HEK293 (cell line): Measurements from ENCODE around the gene SRRM2.
A peak's percentile ranks its signal among the peaks of the same experiment; 100 is the strongest.

ENCODE experiments used
- EGR2 ChIP-seq: fragments of 450-650 bp; formaldehyde crosslinking; IDR thresholded peaks from 2 replicates; pipeline ENCODE4 v1.5.1; 2016; ENCODE audit warnings: low read depth, missing biosample characterization, missing genetic modification characterization
- GLI4 ChIP-seq: fragments of 450-650 bp; formaldehyde crosslinking; IDR thresholded peaks from 2 replicates; pipeline ENCODE4 v1.5.1; 2016; ENCODE audit warnings: missing biosample characterization, missing genetic modification characterization
- HOXD13 ChIP-seq: sonication (generic); formaldehyde crosslinking; IDR thresholded peaks from 2 replicates; pipeline ENCODE4 v1.8.0; 2022; ENCODE audit warnings: missing genetic modification reagents, borderline replicate concordance
- KLF1 ChIP-seq: fragments of 450-650 bp; formaldehyde crosslinking; IDR thresholded peaks from 2 replicates; pipeline ENCODE4 v1.5.1; 2016; ENCODE audit warnings: missing biosample characterization, missing genetic modification characterization
- MYNN ChIP-seq: fragments of 450-650 bp; formaldehyde crosslinking; IDR thresholded peaks from 2 replicates; pipeline ENCODE4 v1.5.1; 2016; ENCODE audit warnings: missing biosample characterization, missing genetic modification characterization, borderline replicate concordance
- ZBTB8A ChIP-seq: fragments of 450-650 bp; formaldehyde crosslinking; IDR thresholded peaks from 2 replicates; pipeline ENCODE4 v1.5.1; 2016; ENCODE audit warnings: missing biosample characterization, missing genetic modification characterization
- ZFP3 ChIP-seq: fragments of 450-650 bp; formaldehyde crosslinking; IDR thresholded peaks from 2 replicates; pipeline ENCODE4 v1.5.1; 2016; ENCODE audit warnings: low read depth, missing biosample characterization, missing genetic modification characterization
- ZNF133 ChIP-seq: fragments of 450-650 bp; formaldehyde crosslinking; IDR thresholded peaks from 2 replicates; pipeline ENCODE4 v1.5.1; 2016; ENCODE audit warnings: missing biosample characterization, missing genetic modification characterization
- ZNF140 ChIP-seq: fragments of 450-650 bp; formaldehyde crosslinking; IDR thresholded peaks from 2 replicates; pipeline ENCODE4 v1.5.1; 2016; ENCODE audit warnings: missing biosample characterization, missing genetic modification characterization
- ZNF174 ChIP-seq: fragments of 450-650 bp; formaldehyde crosslinking; IDR thresholded peaks from 2 replicates; pipeline ENCODE4 v1.5.0; 2017; ENCODE audit warnings: missing biosample characterization, mild to moderate bottlenecking, missing genetic modification characterization
- ZNF214 ChIP-seq: fragments of 450-650 bp; formaldehyde crosslinking; IDR thresholded peaks from 2 replicates; pipeline ENCODE4 v1.5.1; 2017; ENCODE audit warnings: missing biosample characterization, mild to moderate bottlenecking, missing genetic modification characterization, borderline replicate concordance
- ZNF266 ChIP-seq: fragments of 450-650 bp; formaldehyde crosslinking; IDR thresholded peaks from 2 replicates; pipeline ENCODE4 v1.5.1; 2016; ENCODE audit warnings: missing biosample characterization, missing genetic modification characterization, low read depth
- ZNF335 ChIP-seq: fragments of 450-650 bp; formaldehyde crosslinking; conservative IDR thresholded peaks from 2 replicates; pipeline ENCODE4 v1.5.1; 2016; ENCODE audit warnings: missing biosample characterization, missing genetic modification characterization
- ZNF394 ChIP-seq: fragments of 450-650 bp; formaldehyde crosslinking; IDR thresholded peaks from 2 replicates; pipeline ENCODE4 v1.5.1; 2016; ENCODE audit warnings: missing biosample characterization, missing genetic modification characterization, mild to moderate bottlenecking, moderate library complexity, borderline replicate concordance
- ZNF404 ChIP-seq: fragments of 450-650 bp; formaldehyde crosslinking; IDR thresholded peaks from 2 replicates; pipeline ENCODE4 v1.5.1; 2017; ENCODE audit warnings: missing biosample characterization, missing genetic modification characterization
- ZNF416 ChIP-seq: fragments of 450-650 bp; formaldehyde crosslinking; IDR thresholded peaks from 2 replicates; pipeline ENCODE4 v1.5.1; 2016; ENCODE audit warnings: missing biosample characterization, missing genetic modification characterization
- ZNF510 ChIP-seq: fragments of 450-650 bp; formaldehyde crosslinking; IDR thresholded peaks from 2 replicates; pipeline ENCODE4 v1.5.1; 2018; ENCODE audit warnings: mild to moderate bottlenecking, missing genetic modification characterization, missing biosample characterization; ENCODE audit not compliant: insufficient replicate concordance
- ZNF521 ChIP-seq: fragments of 450-650 bp; formaldehyde crosslinking; IDR thresholded peaks from 2 replicates; pipeline ENCODE4 v1.5.1; 2017; ENCODE audit warnings: missing biosample characterization, mild to moderate bottlenecking, missing genetic modification characterization
- ZNF529 ChIP-seq: fragments of 450-650 bp; formaldehyde crosslinking; IDR thresholded peaks from 2 replicates; pipeline ENCODE4 v1.5.1; 2017; ENCODE audit warnings: missing genetic modification characterization, missing biosample characterization; ENCODE audit not compliant: insufficient replicate concordance
- ZNF544 ChIP-seq: fragments of 450-650 bp; formaldehyde crosslinking; IDR thresholded peaks from 2 replicates; pipeline ENCODE4 v1.5.0; 2017; ENCODE audit warnings: missing biosample characterization, missing genetic modification characterization
- ZNF571 ChIP-seq: fragments of 450-650 bp; formaldehyde crosslinking; IDR thresholded peaks from 2 replicates; pipeline ENCODE4 v1.5.0; 2017; ENCODE audit warnings: missing biosample characterization, missing genetic modification characterization
- ZNF621 ChIP-seq: fragments of 450-650 bp; formaldehyde crosslinking; IDR thresholded peaks from 2 replicates; pipeline ENCODE4 v1.5.1; 2017; ENCODE audit warnings: missing biosample characterization, missing genetic modification characterization
- ZNF701 ChIP-seq: fragments of 450-650 bp; formaldehyde crosslinking; IDR thresholded peaks from 2 replicates; pipeline ENCODE4 v1.5.1; 2016; ENCODE audit warnings: missing biosample characterization, missing genetic modification characterization
- ZNF707 ChIP-seq: fragments of 450-650 bp; formaldehyde crosslinking; IDR thresholded peaks from 2 replicates; pipeline ENCODE4 v1.5.1; 2016; ENCODE audit warnings: missing biosample characterization, missing genetic modification characterization
- ZNF843 ChIP-seq: fragments of 450-650 bp; formaldehyde crosslinking; IDR thresholded peaks from 2 replicates; pipeline ENCODE4 v1.5.1; 2016; ENCODE audit warnings: missing biosample characterization, missing genetic modification characterization
- TF ChIP-seq, protein P1 (sequence below): fragments of 450-650 bp; formaldehyde crosslinking; IDR thresholded peaks from 2 replicates; pipeline ENCODE4 v1.5.1; 2016; ENCODE audit warnings: missing biosample characterization, missing genetic modification characterization
- TF ChIP-seq, protein P2 (sequence below): fragments of 450-650 bp; formaldehyde crosslinking; IDR thresholded peaks from 2 replicates; pipeline ENCODE4 v1.5.1; 2016; ENCODE audit warnings: missing biosample characterization, missing genetic modification characterization
- TF ChIP-seq, protein P3 (sequence below): fragments of 450-650 bp; formaldehyde crosslinking; IDR thresholded peaks from 2 replicates; pipeline ENCODE4 v1.5.1; 2016; ENCODE audit warnings: missing biosample characterization, missing genetic modification characterization, low read depth
- TF ChIP-seq, protein P4 (sequence below): fragments of 450-650 bp; formaldehyde crosslinking; IDR thresholded peaks from 2 replicates; pipeline ENCODE4 v1.5.1; 2016; ENCODE audit warnings: missing biosample characterization, missing genetic modification characterization
- TF ChIP-seq, protein P5 (sequence below): fragments of 450-650 bp; formaldehyde crosslinking; IDR thresholded peaks from 2 replicates; pipeline ENCODE4 v1.5.1; 2016; ENCODE audit warnings: missing biosample characterization, missing genetic modification characterization

The SRRM2 gene

DNA sequence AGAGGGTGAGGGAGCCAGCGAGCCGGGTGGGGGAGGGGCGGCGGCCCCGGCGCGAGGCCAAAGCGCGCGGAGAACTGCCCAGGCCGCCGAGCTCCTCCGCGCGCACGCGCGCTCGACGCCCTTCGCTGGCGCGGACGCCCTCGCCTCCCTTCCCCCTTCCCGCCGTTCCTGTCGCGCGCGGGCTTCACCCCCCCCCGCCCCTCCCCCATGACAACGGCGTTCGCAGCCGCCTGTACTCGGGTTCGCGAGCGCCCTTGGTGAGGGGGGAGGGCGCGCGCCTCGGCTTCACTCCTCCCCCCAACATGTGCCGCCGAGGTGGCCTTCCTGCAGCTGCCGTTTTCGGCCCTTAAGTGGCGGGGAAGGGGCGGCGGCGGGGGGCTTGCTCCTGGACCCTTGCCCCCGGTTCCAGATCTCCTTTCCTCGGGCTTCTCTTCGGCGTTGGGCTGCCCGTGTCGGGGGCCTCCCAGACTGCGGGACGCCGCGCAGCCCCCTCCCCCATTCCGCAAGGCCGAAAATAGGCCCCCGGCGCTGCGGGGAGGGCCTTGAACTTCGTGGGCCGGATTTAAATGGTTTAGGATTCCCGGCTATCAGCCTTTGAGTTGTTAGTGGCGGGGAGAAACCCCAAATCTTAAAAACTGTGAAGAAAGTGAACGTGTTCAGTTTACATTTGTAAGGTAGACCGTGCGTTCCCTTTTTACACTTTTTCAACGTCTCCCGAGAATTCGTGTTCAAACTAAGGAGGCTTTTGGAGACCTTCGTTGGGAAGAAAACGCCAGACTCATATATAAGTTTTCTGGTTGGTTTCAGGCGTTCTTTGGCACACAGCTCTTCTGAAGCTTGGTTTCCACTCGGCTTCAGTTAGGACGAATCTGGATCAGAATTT lies 653 bp downstream of the SRRM2 start (continued):
- TF ChIP-seq, protein P1, sequence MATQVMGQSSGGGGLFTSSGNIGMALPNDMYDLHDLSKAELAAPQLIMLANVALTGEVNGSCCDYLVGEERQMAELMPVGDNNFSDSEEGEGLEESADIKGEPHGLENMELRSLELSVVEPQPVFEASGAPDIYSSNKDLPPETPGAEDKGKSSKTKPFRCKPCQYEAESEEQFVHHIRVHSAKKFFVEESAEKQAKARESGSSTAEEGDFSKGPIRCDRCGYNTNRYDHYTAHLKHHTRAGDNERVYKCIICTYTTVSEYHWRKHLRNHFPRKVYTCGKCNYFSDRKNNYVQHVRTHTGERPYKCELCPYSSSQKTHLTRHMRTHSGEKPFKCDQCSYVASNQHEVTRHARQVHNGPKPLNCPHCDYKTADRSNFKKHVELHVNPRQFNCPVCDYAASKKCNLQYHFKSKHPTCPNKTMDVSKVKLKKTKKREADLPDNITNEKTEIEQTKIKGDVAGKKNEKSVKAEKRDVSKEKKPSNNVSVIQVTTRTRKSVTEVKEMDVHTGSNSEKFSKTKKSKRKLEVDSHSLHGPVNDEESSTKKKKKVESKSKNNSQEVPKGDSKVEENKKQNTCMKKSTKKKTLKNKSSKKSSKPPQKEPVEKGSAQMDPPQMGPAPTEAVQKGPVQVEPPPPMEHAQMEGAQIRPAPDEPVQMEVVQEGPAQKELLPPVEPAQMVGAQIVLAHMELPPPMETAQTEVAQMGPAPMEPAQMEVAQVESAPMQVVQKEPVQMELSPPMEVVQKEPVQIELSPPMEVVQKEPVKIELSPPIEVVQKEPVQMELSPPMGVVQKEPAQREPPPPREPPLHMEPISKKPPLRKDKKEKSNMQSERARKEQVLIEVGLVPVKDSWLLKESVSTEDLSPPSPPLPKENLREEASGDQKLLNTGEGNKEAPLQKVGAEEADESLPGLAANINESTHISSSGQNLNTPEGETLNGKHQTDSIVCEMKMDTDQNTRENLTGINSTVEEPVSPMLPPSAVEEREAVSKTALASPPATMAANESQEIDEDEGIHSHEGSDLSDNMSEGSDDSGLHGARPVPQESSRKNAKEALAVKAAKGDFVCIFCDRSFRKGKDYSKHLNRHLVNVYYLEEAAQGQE, result no peak
- TF ChIP-seq ZNF404 (tag by site-specific recombination) (no peak), ZNF521 (no peak), ZNF140 (no peak), ZNF394 (tag by site-specific recombination) (peak; percentile 13; the same call in 1 of the 2 replicates), ZNF707 (no peak), HOXD13 (CRISPR knock-in tag) (no peak), ZNF843 (tag by site-specific recombination) (peak; percentile 49; the same call in 1 of the 2 replicates), ZFP3 (tag by site-specific recombination) (no peak), EGR2 (tag by site-specific recombination) (no peak), GLI4 (no peak), ZNF133 (tag by site-specific recombination) (no peak), ZNF571 (tag by site-specific recombination) (no peak), ZBTB8A (peak; percentile 71), ZNF510 (tag by site-specific recombination) (no peak), ZNF335 (tag by site-specific recombination) (peak; percentile 50), MYNN (tag by site-specific recombination) (no peak), ZNF416 (tag by site-specific recombination) (no peak), ZNF266 (tag by site-specific recombination) (no peak), ZNF544 (tag by site-specific recombination) (no peak), ZNF621 (no peak), ZNF529 (no peak), KLF1 (tag by site-specific recombination) (no peak; the same call in 1 of the 2 replicates), ZNF701 (tag by site-specific recombination) (no peak), ZNF214 (tag by site-specific recombination) (no peak), ZNF174 (tag by site-specific recombination) (no peak)
- TF ChIP-seq, protein P2, sequence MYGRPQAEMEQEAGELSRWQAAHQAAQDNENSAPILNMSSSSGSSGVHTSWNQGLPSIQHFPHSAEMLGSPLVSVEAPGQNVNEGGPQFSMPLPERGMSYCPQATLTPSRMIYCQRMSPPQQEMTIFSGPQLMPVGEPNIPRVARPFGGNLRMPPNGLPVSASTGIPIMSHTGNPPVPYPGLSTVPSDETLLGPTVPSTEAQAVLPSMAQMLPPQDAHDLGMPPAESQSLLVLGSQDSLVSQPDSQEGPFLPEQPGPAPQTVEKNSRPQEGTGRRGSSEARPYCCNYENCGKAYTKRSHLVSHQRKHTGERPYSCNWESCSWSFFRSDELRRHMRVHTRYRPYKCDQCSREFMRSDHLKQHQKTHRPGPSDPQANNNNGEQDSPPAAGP (tag by site-specific recombination), result peak; percentile 72; the same call in 1 of the 2 replicates
- TF ChIP-seq, protein P3, sequence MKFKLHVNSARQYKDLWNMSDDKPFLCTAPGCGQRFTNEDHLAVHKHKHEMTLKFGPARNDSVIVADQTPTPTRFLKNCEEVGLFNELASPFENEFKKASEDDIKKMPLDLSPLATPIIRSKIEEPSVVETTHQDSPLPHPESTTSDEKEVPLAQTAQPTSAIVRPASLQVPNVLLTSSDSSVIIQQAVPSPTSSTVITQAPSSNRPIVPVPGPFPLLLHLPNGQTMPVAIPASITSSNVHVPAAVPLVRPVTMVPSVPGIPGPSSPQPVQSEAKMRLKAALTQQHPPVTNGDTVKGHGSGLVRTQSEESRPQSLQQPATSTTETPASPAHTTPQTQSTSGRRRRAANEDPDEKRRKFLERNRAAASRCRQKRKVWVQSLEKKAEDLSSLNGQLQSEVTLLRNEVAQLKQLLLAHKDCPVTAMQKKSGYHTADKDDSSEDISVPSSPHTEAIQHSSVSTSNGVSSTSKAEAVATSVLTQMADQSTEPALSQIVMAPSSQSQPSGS (tag by site-specific recombination), result no peak
- TF ChIP-seq, protein P4, sequence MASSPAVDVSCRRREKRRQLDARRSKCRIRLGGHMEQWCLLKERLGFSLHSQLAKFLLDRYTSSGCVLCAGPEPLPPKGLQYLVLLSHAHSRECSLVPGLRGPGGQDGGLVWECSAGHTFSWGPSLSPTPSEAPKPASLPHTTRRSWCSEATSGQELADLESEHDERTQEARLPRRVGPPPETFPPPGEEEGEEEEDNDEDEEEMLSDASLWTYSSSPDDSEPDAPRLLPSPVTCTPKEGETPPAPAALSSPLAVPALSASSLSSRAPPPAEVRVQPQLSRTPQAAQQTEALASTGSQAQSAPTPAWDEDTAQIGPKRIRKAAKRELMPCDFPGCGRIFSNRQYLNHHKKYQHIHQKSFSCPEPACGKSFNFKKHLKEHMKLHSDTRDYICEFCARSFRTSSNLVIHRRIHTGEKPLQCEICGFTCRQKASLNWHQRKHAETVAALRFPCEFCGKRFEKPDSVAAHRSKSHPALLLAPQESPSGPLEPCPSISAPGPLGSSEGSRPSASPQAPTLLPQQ (tag by site-specific recombination), result no peak
- TF ChIP-seq, protein P5, sequence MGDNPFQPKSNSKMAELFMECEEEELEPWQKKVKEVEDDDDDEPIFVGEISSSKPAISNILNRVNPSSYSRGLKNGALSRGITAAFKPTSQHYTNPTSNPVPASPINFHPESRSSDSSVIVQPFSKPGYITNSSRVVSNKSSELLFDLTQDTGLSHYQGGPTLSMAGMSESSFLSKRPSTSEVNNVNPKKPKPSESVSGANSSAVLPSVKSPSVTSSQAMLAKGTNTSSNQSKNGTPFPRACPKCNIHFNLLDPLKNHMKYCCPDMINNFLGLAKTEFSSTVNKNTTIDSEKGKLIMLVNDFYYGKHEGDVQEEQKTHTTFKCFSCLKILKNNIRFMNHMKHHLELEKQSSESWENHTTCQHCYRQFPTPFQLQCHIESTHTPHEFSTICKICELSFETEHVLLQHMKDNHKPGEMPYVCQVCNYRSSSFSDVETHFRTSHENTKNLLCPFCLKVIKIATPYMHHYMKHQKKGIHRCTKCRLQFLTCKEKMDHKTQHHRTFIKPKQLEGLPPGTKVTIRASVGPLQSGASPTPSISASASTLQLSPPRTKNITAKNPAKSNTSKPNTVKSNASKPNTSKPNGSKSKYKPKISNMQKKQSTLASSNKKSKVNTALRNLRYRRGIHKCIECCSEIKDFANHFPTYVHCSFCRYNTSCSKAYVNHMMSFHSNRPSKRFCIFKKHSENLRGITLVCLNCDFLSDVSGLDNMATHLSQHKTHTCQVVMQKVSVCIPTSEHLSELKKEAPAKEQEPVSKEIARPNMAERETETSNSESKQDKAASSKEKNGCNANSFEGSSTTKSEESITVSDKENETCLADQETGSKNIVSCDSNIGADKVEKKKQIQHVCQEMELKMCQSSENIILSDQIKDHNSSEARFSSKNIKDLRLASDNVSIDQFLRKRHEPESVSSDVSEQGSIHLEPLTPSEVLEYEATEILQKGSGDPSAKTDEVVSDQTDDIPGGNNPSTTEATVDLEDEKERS, result no peak
